Uterus (tissue), 4 donors: ENCODE measurements around the gene DIAPH3. TPM values are rescaled to one million over a fixed set of nuclear protein-coding genes. Genes with fewer than 3 reads are reported as not detected.

Experiments
- DNase-seq, 2 donors: peaks; one replicate each; pipeline ENCODE4 v3.0.0-alpha.2; 2019 to 2020
- H3K27ac ChIP-seq, 2 donors: fragments of 200-600 bp; sonication (generic); 1 replicate in 1 of 2; 2 replicates in 1 of 2; pipeline ENCODE4 v1.5.1; 2016 to 2018
- H3K27me3 ChIP-seq, 2 donors: fragments of 200-600 bp; sonication (generic); one replicate each; pipeline ENCODE4 v1.5.1; 2018 to 2019; ENCODE audit warnings: control low read depth in 1 of 2
- H3K36me3 ChIP-seq, 2 donors: fragments of 200-600 bp; sonication (generic); one replicate each; pipeline ENCODE4 v1.5.1; 2019; ENCODE audit warnings: control low read depth in 1 of 2
- H3K4me1 ChIP-seq, 2 donors: fragments of 200-600 bp; sonication (generic); one replicate each; pipeline ENCODE4 v1.5.1; 2018 to 2019; ENCODE audit warnings: control low read depth in 1 of 2
- H3K4me3 ChIP-seq, 2 donors: fragments of 200-600 bp; sonication (generic); 1 replicate in 1 of 2; 2 replicates in 1 of 2; pipeline ENCODE4 v1.5.1; 2018 to 2019; ENCODE audit warnings: mild to moderate bottlenecking in 1 of 2
- H3K9me3 ChIP-seq, 2 donors: fragments of 200-600 bp; sonication (generic); one replicate each; pipeline ENCODE4 v1.5.1; 2019; ENCODE audit warnings: control low read depth in 1 of 2
- POLR2A ChIP-seq, 2 donors: fragments of 450-650 bp; IDR thresholded peaks; one replicate each; pipeline ENCODE4 v1.6.1; 2016; ENCODE audit warnings: antibody characterized with exemption in 2 of 2, mild to moderate bottlenecking in 1 of 2, moderate library complexity in 1 of 2
- intact Hi-C: fragments of 100-400 bp; cut with DNase I; formaldehyde crosslinking; loops from one replicate; pipeline ENCODE4 v1.15.1; 2023; ENCODE audit warnings: low total_unique reads
- total RNA-seq, 4 donors: library from RNA; depleted of rRNA in 3 of 4; stranded (reverse); fragments of >200 nt in 3 of 4; gene quantifications; one replicate each; pipeline versions ENCODE4 v1.1.0 to v1.2.4, GENCODE V29; 2014 to 2023
- TF ChIP-seq, protein P1 (sequence below), 4 experiments: fragments of 200-600 bp in 2 of 4; fragments of 450-650 bp in 2 of 4; sonication (generic) in 2 of 4; IDR thresholded peaks; one replicate each; pipeline ENCODE4 v1.5.1; 2016 to 2019; ENCODE audit warnings: antibody characterized with exemption in 4 of 4, mild to moderate bottlenecking in 2 of 4, moderate library complexity in 1 of 4
- donor health status: DM: yes; HTN: yes; CAD: no.

Gene DIAPH3
- total RNA-seq, 4 donors from 2014 or later = 11.4 TPM; not detected in 3

GRCh38 chr13:59744747-59745391 is 418.9 kb downstream of the DIAPH3 start:
- H3K36me3 ChIP-seq = no peaks in the 10 kb centered on the region
- no peak overlapping the region for H3K27ac ChIP-seq
- DNase-seq = no peak
- TF ChIP-seq, protein P1, sequence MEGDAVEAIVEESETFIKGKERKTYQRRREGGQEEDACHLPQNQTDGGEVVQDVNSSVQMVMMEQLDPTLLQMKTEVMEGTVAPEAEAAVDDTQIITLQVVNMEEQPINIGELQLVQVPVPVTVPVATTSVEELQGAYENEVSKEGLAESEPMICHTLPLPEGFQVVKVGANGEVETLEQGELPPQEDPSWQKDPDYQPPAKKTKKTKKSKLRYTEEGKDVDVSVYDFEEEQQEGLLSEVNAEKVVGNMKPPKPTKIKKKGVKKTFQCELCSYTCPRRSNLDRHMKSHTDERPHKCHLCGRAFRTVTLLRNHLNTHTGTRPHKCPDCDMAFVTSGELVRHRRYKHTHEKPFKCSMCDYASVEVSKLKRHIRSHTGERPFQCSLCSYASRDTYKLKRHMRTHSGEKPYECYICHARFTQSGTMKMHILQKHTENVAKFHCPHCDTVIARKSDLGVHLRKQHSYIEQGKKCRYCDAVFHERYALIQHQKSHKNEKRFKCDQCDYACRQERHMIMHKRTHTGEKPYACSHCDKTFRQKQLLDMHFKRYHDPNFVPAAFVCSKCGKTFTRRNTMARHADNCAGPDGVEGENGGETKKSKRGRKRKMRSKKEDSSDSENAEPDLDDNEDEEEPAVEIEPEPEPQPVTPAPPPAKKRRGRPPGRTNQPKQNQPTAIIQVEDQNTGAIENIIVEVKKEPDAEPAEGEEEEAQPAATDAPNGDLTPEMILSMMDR (IDR thresholded peaks at IDR 0.05) = no peak
- no peak for TF ChIP-seq POLR2A (IDR thresholded peaks at IDR 0.05)
- H3K4me3 ChIP-seq = no peak overlapping the region
- H3K27me3 ChIP-seq = no peaks in the 10 kb centered on the region
- no peaks in the 10 kb centered on the region for H3K9me3 ChIP-seq
- intact Hi-C loops = no loop called here
- no peaks in the 10 kb centered on the region for H3K4me1 ChIP-seq

DNA sequence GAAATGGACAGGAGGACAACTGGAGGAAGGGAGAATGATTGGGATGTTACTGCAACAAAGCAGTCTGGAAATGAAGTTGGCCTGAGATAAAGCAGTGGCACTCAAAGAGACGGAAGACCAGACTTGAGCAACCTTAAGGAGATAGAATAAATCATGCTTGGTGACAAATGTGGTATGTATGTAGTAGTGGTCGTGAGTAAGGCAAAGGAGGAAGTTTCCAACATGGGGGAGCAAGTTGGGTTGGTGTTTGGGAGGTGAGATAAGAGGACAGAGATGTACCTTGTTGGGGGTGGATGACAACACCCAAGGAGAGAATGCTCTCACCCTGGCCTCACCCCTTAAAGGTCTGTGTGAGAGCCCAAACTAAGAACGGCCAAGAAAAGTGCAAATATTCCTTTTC is 420.5 kb downstream of the DIAPH3 start:
- H3K27me3 ChIP-seq = no peaks in the 10 kb centered on the region
- intact Hi-C loops = no loop called here
- H3K36me3 ChIP-seq = no peaks in the 10 kb centered on the region
- DNase-seq = no peak
- H3K27ac ChIP-seq = no peak overlapping the region
- no peak overlapping the region for H3K4me3 ChIP-seq
- TF ChIP-seq, protein P1 (IDR thresholded peaks at IDR 0.05) = no peak
- TF ChIP-seq POLR2A (IDR thresholded peaks at IDR 0.05) = no peak
- no peaks in the 10 kb centered on the region for H3K9me3 ChIP-seq
- no peaks in the 10 kb centered on the region for H3K4me1 ChIP-seq

DNA sequence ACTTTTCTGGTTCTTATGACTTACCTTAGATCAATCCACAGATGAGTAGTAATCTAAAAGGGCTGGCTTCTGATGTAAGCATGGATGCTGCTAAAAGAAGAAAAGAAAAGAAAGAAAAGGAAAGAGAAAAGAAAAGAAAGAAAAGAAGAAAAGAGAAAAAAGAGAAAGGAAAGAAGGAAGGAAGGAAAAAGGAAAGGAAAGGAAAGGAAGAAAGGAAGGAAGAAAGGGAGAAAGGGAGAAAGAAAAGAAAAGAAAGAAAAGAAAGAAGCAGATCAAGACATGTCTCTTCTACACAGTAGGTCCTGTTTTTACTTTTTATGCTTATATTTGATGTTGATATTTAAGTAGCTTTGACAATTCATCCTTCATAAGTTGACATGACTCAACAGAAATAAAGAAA is 421.3 kb downstream of the DIAPH3 start:
- intact Hi-C loops = no loop called here
- H3K9me3 ChIP-seq = no peaks in the 10 kb centered on the region
- no peak overlapping the region for H3K27ac ChIP-seq
- no peak for DNase-seq
- TF ChIP-seq, protein P1 (IDR thresholded peaks at IDR 0.05) = no peak
- TF ChIP-seq POLR2A (IDR thresholded peaks at IDR 0.05) = no peak
- no peaks in the 10 kb centered on the region for H3K4me1 ChIP-seq
- no peaks in the 10 kb centered on the region for H3K27me3 ChIP-seq
- H3K36me3 ChIP-seq = no peaks in the 10 kb centered on the region
- no peak overlapping the region for H3K4me3 ChIP-seq

GRCh38 chr13:59738921-59739320 is 424.8 kb downstream of the DIAPH3 start:
- Histone ChIP-seq H3K27ac (no peak overlapping the region), H3K9me3 (no peaks in the 10 kb centered on the region), H3K27me3 (no peaks in the 10 kb centered on the region), H3K4me3 (no peak overlapping the region), H3K36me3 (no peaks in the 10 kb centered on the region), H3K4me1 (no peaks in the 10 kb centered on the region)
- TF ChIP-seq, protein P1 (IDR thresholded peaks at IDR 0.05) = no peak
- TF ChIP-seq POLR2A (IDR thresholded peaks at IDR 0.05) = no peak
- intact Hi-C loops = no loop called here
- DNase-seq = no peak

- no peaks in the 10 kb centered on the region for H3K9me3 ChIP-seq
These were observed 429.3 kb downstream of the DIAPH3 start for GRCh38 chr13:59734393-59734792.

More at GRCh38 chr13:59734393-59734792, 429.3 kb downstream of the DIAPH3 start:
- DNase-seq = no peak
- Histone ChIP-seq H3K4me1 (no peaks in the 10 kb centered on the region), H3K4me3 (no peak overlapping the region), H3K27me3 (no peaks in the 10 kb centered on the region), H3K36me3 (no peaks in the 10 kb centered on the region), H3K27ac (no peak overlapping the region)
- TF ChIP-seq, protein P1 (IDR thresholded peaks at IDR 0.05) = no peak
- no peak for TF ChIP-seq POLR2A (IDR thresholded peaks at IDR 0.05)
- intact Hi-C loops = no loop called here
